AML-193 (cell line): ENCODE measurements around the gene LBX1.

Experiments
- DNase-seq, 2 experiments: peaks; one replicate each; lab custom pipeline; 2025; lab: John Stamatoyannopoulos, UW

LBX1 gene

GRCh38 chr10:101244321-101245050, 15.2 kb upstream of the LBX1 start:
- no peak for DNase-seq

- no peak for DNase-seq
Measured at GRCh38 chr10:101241840-101242707, 12.8 kb upstream of the LBX1 start.

DNA sequence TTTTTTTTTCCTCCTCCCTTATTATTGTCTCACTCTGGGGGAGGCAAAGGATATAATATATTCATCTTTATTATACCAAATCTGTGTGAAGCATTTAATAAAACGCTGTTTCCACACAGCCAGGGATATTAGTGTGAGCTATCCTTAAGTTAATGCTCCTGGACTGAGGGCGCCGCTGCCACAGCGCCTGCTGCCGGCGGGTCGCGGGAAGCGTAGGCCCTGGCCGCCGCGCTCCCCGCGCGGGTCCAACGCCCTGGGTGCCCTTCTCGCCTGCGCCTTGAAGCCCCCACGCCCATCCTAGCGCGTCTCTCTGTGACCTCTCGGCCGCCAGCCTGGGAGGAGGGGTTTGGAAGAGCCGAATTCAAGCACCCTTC, 9.5 kb upstream of the LBX1 start:
- DNase-seq: no peak

- no peak for DNase-seq
Measured at GRCh38 chr10:101237982-101238731, 8.9 kb upstream of the LBX1 start.

- DNase-seq: no peak
Measured at GRCh38 chr10:101237081-101237981, 8.1 kb upstream of the LBX1 start.

DNA sequence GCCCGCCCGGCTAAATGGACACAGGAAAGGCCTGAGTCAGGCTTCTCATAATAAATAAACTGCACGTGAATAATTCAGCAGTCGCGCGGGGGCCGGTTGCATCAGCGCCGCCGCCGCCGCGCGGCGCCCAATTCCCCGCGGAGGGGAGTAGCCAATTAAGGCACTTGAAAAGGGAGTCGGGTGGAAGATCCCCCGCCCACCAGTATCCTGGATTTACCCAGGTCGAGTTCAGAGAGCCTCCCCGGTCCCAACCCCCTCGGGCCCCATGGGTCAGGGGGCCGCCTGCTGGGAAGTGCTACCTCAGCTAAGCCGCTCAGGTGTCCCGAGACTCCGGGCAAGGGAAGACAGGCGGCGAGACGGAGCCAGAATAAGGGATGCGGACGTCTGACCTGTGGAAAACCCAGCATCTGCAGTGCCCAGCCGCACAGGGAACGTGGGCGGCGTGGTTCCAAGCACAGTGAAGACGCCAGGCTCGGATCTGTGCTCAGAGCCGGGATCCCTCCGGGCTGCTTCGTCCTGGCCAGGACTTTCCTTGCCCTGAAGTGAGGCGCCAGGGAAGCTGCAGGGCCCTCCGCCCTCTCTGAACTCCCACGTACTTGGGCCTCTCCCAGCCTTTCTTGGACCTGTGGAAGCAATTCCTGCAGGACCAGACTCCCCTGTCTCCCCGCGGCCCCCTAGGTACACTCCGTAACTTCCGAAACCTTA, 7.3 kb upstream of the LBX1 start:
- DNase-seq: no peak

GRCh38 chr10:101235766-101236165, 6.5 kb upstream of the LBX1 start:
- no peak for DNase-seq

GRCh38 chr10:101234333-101234732, 5.1 kb upstream of the LBX1 start:
- DNase-seq: no peak

GRCh38 chr10:101233863-101234262, 4.6 kb upstream of the LBX1 start:
- no peak for DNase-seq

- no peak for DNase-seq
Measured at GRCh38 chr10:101233443-101233842, 4.2 kb upstream of the LBX1 start.

- DNase-seq: no peak
Measured at GRCh38 chr10:101231912-101232689, 2.8 kb upstream of the LBX1 start.

DNA sequence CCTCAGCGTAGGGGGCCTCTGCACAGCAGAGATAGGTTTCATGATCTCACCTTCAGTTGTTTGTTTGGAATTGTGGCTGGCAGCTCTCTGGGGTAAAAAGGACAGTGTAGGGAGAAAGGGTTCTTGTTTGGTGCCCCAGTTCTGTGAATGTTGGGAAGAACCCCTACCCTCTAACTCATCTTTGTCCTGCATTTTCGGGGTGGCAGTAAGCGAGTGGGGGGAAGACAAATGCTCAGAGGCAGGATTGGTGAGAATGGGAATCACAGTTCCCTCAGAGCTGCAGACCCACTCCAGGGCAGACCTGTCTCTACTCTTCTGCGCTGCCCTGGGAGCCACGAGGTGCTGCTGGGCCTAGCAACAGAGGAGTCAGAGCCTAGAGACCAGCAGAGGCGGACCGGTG, 1.8 kb upstream of the LBX1 start:
- no peak for DNase-seq

GRCh38 chr10:101230183-101230917, 1.1 kb upstream of the LBX1 start:
- DNase-seq: no peak

DNA sequence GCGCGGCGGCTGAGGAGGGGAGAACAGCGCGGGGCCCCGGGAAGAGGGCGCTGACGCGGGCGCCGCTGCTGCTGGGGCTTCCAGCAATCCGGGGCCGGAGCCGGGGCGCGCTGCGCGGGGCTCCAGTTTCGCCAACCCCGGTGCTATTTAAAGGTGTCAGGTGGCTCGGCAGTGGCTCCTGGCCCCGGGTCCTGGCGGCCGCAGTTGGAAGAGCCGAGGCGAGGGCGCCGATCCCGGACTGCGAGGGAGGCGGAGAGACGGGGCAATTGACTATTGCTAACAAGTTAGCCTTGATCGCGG, 347 bp downstream of the LBX1 start:
- DNase-seq: no peak

GRCh38 chr10:101228153-101228965, 904 bp downstream of the LBX1 start:
- DNase-seq: no peak

DNA sequence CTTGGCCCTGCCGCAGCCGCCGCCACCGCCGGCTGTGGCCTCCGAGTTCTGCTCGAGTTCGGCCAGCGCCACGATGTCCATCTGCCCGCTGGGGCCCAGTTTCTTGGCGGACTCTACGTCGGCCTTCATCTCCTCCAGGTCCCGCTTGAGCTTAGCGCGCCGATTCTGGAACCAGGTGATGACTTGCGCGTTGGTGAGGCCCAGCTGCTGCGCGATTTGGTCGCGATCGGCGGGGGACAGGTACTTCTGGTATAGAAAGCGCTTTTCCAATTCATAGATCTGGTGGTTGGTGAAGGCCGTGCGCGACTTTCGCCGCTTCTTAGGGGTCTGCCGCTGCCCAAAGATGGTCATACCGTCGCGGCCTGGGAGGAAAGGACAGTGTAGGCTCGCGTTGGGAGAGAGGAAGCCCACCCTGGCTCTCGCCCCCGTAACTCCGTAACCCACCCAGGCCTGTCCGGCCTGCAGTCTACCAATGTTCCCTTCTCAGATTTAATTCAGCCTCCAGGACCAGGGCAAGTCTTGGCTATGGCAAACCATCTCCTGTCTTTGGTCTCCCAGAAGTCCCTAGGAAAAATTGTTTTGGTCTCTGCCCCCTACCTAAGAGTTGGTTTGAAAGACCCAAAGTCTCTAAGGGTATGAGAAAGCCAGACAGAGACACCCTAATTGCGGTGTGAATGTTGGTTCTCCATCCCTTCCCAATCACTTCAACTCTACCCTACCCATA, 1.7 kb downstream of the LBX1 start:
- DNase-seq: no peak

- no peak for DNase-seq
Measured at GRCh38 chr10:101226491-101227428, 2.5 kb downstream of the LBX1 start.
